NCI-H1417 (cell line): ENCODE data around the gene CCDC77.
A peak's percentile ranks its signal among the peaks of the same experiment; 100 is the strongest.

Source experiments
- DNase-seq, 3 experiments: peaks; one replicate each; lab custom pipeline; 2025; lab: John Stamatoyannopoulos, UW

Gene CCDC77

DNA sequence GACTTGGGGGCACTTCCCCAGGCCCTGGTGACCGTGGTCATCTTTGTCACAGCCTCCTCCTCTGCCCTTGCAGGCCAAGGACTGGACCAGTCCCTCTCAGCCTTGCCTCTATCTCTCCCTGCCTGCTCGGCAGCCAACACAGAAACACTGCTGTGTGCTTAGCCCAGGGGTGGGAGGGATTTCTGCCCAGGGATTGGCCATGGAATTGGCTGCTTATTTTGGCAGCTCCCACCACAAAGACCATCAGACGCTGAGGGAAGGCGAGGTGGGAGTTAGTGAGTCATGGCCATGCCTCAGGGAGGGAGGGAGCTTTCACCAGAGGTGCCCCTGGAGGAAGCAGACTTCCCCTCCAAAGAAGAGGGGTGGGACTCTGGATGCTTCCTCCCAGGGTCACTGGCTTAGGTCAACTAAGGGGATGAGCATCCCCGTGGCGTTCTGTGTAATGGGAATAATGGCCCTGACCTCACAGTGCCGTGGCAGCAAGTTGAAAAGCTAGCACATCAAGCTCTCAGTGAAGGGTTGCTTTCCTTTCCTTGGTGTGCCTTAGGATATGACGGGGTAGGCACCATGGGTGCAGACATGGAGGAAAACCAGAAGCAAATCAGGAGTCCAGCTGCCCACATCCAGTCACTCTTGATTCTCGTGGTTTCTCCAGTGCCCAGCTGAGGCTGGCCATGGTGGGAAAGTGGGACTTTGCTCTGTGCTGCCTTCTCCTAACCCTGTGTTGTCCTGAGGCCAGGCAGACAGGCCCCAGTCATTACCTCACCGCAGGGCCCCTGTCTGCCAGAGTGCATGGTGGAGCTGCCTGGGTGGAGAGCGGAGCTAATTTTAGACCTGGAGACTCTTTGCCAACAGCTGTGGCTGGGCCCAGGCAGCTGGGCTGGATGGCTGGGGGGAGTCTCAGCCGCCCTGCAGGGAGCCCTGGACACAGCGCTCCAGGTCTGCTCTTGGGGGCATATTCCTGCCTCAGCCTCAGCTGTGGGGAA is 79.7 kb downstream of the CCDC77 start:
- peak; percentile 46 to 85 (median 73) for DNase-seq

DNA sequence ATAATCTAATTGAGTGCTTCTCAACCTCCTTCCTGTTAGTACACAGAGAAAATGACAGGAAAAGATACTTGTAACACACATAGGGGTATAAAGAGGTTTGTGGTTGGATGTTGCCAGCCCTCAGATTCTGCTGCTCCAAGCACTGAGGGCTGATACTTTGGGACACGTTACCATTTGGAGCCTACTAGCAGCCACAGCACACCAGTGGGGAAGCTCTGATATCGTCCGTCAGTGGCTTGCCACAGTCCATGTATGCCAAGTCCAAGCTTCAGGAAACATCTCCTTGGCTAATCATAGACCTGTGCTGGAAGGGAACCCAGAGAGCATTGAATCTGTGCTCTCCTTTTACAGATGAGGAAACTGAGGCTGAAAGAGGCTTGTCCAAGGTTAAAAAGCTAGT is 80.6 kb downstream of the CCDC77 start:
- no peak for DNase-seq

DNA sequence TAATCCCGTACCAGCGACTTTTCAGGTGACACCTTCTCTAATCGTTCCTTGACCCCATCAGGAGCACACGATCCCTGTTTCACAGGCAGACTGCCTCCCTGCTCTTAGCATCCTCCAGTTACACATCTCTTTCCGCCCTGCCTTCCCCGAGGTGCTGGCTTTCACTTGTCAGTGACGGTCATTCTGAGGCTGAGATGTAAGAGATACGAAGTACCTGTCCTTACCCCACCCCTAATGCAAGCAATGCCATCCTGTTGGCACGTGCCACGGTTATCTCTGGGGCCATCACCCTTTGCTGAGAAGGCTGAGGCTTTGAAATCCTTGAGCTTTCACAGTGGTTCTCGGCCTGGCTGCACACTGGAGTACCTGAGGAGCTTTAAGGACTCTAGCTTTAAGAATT is 82.7 kb downstream of the CCDC77 start:
- no peak for DNase-seq

DNA sequence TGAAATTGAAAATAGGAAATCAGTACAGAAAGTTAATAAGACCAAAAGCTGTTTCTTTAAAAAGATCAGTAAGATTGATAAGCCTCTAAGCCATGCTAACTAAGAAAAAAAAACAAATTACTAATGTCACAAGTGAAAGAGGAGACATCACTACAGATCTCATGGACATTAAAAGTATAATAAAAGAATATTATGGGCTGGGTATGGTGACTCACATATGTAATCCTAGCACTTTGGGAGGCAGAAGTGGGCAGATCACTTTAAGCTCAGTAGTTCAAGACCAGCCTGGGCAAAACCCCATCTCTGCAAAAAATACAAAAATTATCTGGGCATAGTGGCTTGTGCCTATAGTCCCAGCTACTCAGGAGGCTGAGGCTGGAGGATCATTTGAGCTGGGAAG is 88.8 kb downstream of the CCDC77 start:
- no peak for DNase-seq
